KOPT-K1 (cell line): ENCODE measurements around the gene DES.

ENCODE experiments used
- H3K27ac ChIP-seq: fragments of 200-600 bp; sonication (generic); 2 replicates; pipeline ENCODE4 v1.5.1; 2016; ENCODE audit warnings: antibody characterized with exemption, mild to moderate bottlenecking, low read depth, low read length; ENCODE audit not compliant: poor library complexity, severe bottlenecking
- H3K36me3 ChIP-seq: fragments of 200-600 bp; sonication (generic); 2 replicates; pipeline ENCODE4 v1.5.1; 2017; ENCODE audit warnings: antibody characterized with exemption, mild to moderate bottlenecking, low read length, moderate library complexity; ENCODE audit not compliant: insufficient read depth
- H3K9me3 ChIP-seq: fragments of 200-600 bp; sonication (generic); 2 replicates; pipeline ENCODE4 v1.5.1; 2017; ENCODE audit warnings: antibody characterized with exemption, low read length, mild to moderate bottlenecking; ENCODE audit not compliant: insufficient read depth, poor library complexity, severe bottlenecking

The DES gene

GRCh38 chr2:219418155-219419011 lies at the start of gene DES:
Gene DES, plus strand, starts transcription at chr2:219418377. Its CDS starts 86 bp downstream, at chr2:219418463.
- no peak within 1 kb of the TSS for H3K27ac ChIP-seq
- H3K36me3 ChIP-seq = no peaks in the 10 kb centered on the region
- peaks cover under 1% of the 10 kb centered on the region for H3K9me3 ChIP-seq

- no peak overlapping the region for H3K27ac ChIP-seq
Observed at GRCh38 chr2:219368690-219369191, 49.4 kb upstream of the DES start.

GRCh38 chr2:219369447-219369861 lies 48.7 kb upstream of the DES start:
- H3K27ac ChIP-seq = no peak overlapping the region
- H3K9me3 ChIP-seq = no peaks in the 10 kb centered on the region
- H3K36me3 ChIP-seq = peaks cover 14% of the 10 kb centered on the region

More at GRCh38 chr2:219368690-219369191, 49.4 kb upstream of the DES start:
- no peaks in the 10 kb centered on the region for H3K9me3 ChIP-seq
- H3K36me3 ChIP-seq = peaks cover 7% of the 10 kb centered on the region

- Histone ChIP-seq H3K36me3 (peaks cover 84% of the 10 kb centered on the region), H3K9me3 (no peaks in the 10 kb centered on the region), H3K27ac (no peak overlapping the region)
Observed at GRCh38 chr2:219378163-219378851, 39.9 kb upstream of the DES start.

- Histone ChIP-seq H3K27ac (no peak overlapping the region), H3K9me3 (no peaks in the 10 kb centered on the region), H3K36me3 (peaks cover 86% of the 10 kb centered on the region)
Observed at GRCh38 chr2:219380926-219381325, 37.3 kb upstream of the DES start.

- Histone ChIP-seq H3K36me3 (peaks cover 88% of the 10 kb centered on the region), H3K9me3 (no peaks in the 10 kb centered on the region), H3K27ac (no peak overlapping the region)
Observed at GRCh38 chr2:219381448-219381847, 36.7 kb upstream of the DES start.

- Histone ChIP-seq H3K9me3 (no peaks in the 10 kb centered on the region), H3K27ac (no peak overlapping the region), H3K36me3 (peaks cover 67% of the 10 kb centered on the region)
Observed at GRCh38 chr2:219384083-219384713, 34.0 kb upstream of the DES start.

- H3K36me3 ChIP-seq = peaks cover 66% of the 10 kb centered on the region
- H3K9me3 ChIP-seq = no peaks in the 10 kb centered on the region
- H3K27ac ChIP-seq = no peak overlapping the region
Observed at GRCh38 chr2:219384859-219385258, 33.3 kb upstream of the DES start.

GRCh38 chr2:219385958-219386520 lies 32.1 kb upstream of the DES start:
- Histone ChIP-seq H3K36me3 (peaks cover 55% of the 10 kb centered on the region), H3K9me3 (peaks cover 8% of the 10 kb centered on the region), H3K27ac (no peak overlapping the region)

- Histone ChIP-seq H3K9me3 (peaks cover 9% of the 10 kb centered on the region), H3K36me3 (peaks cover 48% of the 10 kb centered on the region), H3K27ac (peak overlapping the region; percentile 86)
Observed at GRCh38 chr2:219386532-219387280, 31.5 kb upstream of the DES start.

GRCh38 chr2:219387306-219388120 lies 30.7 kb upstream of the DES start, which contains the start of gene DNPEP:
Gene DNPEP, minus strand, starts transcription at chr2:219387912. Its CDS starts 118 bp downstream, at chr2:219387794.
- H3K9me3 ChIP-seq = peaks cover 9% of the 10 kb centered on the region
- peaks cover 40% of the 10 kb centered on the region for H3K36me3 ChIP-seq
- peak within 1 kb of the TSS; percentile 86 for H3K27ac ChIP-seq

- H3K9me3 ChIP-seq = peaks cover 9% of the 10 kb centered on the region
- peaks cover 32% of the 10 kb centered on the region for H3K36me3 ChIP-seq
- peak overlapping the region; percentile 20 for H3K27ac ChIP-seq
Observed at GRCh38 chr2:219388121-219388906, 29.9 kb upstream of the DES start.

- Histone ChIP-seq H3K27ac (peak overlapping the region; percentile 20), H3K36me3 (peaks cover 27% of the 10 kb centered on the region)
Observed at GRCh38 chr2:219388907-219389156, 29.3 kb upstream of the DES start.

More at GRCh38 chr2:219388907-219389156, 29.3 kb upstream of the DES start:
- peaks cover 9% of the 10 kb centered on the region for H3K9me3 ChIP-seq
